Left hindlimb (tissue), 1 donor: ENCODE measurements around the gene BHLHA9.

Experiments used
- DNase-seq: peaks from one replicate; pipeline ENCODE4 v3.0.0-alpha.2; 2018

Gene BHLHA9

GRCh38 chr17:1256699-1257098 is 13.5 kb upstream of the BHLHA9 start:
- DNase-seq, result no peak

GRCh38 chr17:1260086-1260769 is 10.0 kb upstream of the BHLHA9 start:
- no peak for DNase-seq

- no peak for DNase-seq
Measured at GRCh38 chr17:1260770-1261161, 9.5 kb upstream of the BHLHA9 start.

GRCh38 chr17:1264196-1264595 is 6.0 kb upstream of the BHLHA9 start:
- no peak for DNase-seq

GRCh38 chr17:1267471-1267943 is 2.7 kb upstream of the BHLHA9 start:
- DNase-seq, result no peak

GRCh38 chr17:1271030-1271423 is 783 bp downstream of the BHLHA9 start:
- no peak for DNase-seq

- DNase-seq, result no peak
Measured at GRCh38 chr17:1271441-1271840, 1.2 kb downstream of the BHLHA9 start.

- no peak for DNase-seq
Measured at GRCh38 chr17:1272701-1273100, 2.5 kb downstream of the BHLHA9 start.

- no peak for DNase-seq
Measured at GRCh38 chr17:1273492-1274244, 3.4 kb downstream of the BHLHA9 start.

- DNase-seq, result no peak
Measured at GRCh38 chr17:1274245-1274608, 4.0 kb downstream of the BHLHA9 start.

GRCh38 chr17:1275205-1275961 is 5.1 kb downstream of the BHLHA9 start:
- no peak for DNase-seq

GRCh38 chr17:1275962-1276736 is 5.9 kb downstream of the BHLHA9 start:
- no peak for DNase-seq

- DNase-seq, result no peak
Measured at GRCh38 chr17:1280652-1281051, 10.4 kb downstream of the BHLHA9 start.

GRCh38 chr17:1286379-1287106 is 16.3 kb downstream of the BHLHA9 start:
- no peak for DNase-seq

- DNase-seq, result no peak
Measured at GRCh38 chr17:1289695-1290094, 19.5 kb downstream of the BHLHA9 start.

GRCh38 chr17:1290676-1291075 is 20.4 kb downstream of the BHLHA9 start:
- no peak for DNase-seq

GRCh38 chr17:1294157-1294717 is 24.0 kb downstream of the BHLHA9 start:
- DNase-seq, result no peak

- no peak for DNase-seq
Measured at GRCh38 chr17:1298606-1299005, 28.4 kb downstream of the BHLHA9 start.

- DNase-seq, result no peak
Measured at GRCh38 chr17:1299552-1300370, 29.5 kb downstream of the BHLHA9 start.

- DNase-seq, result no peak
Measured at GRCh38 chr17:1300371-1300905, 30.2 kb downstream of the BHLHA9 start.

- no peak for DNase-seq
Measured at GRCh38 chr17:1301546-1301945, 31.3 kb downstream of the BHLHA9 start.
